GM23248 (cell line): ENCODE results near the gene NOL4L.

ENCODE experiments used
- EZH2 ChIP-seq: fragments of 200-600 bp; sonication (generic); IDR thresholded peaks from 2 replicates; pipeline ENCODE4 v1.6.1; 2018; ENCODE audit warnings: antibody characterized with exemption, mild to moderate bottlenecking; ENCODE audit not compliant: insufficient read depth, poor library complexity, severe bottlenecking
- EZH2phosphoT487 ChIP-seq: fragments of 200-600 bp; sonication (generic); IDR thresholded peaks from 2 replicates; pipeline ENCODE4 v1.6.1; 2018; ENCODE audit warnings: antibody characterized with exemption, moderate library complexity, mild to moderate bottlenecking, low read depth; ENCODE audit not compliant: insufficient read depth

GRCh38 chr20:32624687-32625345 is 39.7 kb upstream of the NOL4L start:
- TF ChIP-seq EZH2phosphoT487 (no peak), EZH2 (no peak)
